ENCODE data around the gene TSPAN33. TPM values are rescaled to one million over a fixed set of nuclear protein-coding genes. Genes with fewer than 3 reads are reported as not detected.

The TSPAN33 gene
- total and polyA plus RNA-seq, 10 of the 15 experiments (the other 5 are each of a cell fraction or from before 2014, with no cell fraction given) = 12.0 to 123 (median 86.3) TPM

GRCh38 chr7:129122751-129123509 lies 21.6 kb upstream of the TSPAN33 start (continued):
- peak; percentile 67; the same call in 1 of the 2 replicates for TF ChIP-seq ASH2L (IDR thresholded peaks at IDR 0.05; ENCODE audit: borderline replicate concordance, low read depth)

GRCh38 chr7:129123510-129123857 lies 21.0 kb upstream of the TSPAN33 start:
- DNase-seq (ENCODE audit: low read depth, low spot score) (no peak), ATAC-seq (no peak), FAIRE-seq (no peak)
- peak overlapping the region; percentile 96 for H3K27ac ChIP-seq (ENCODE audit: control insufficient read depth, insufficient read depth)
- ChIA-PET POLR2A (interaction anchor here (1.6 to 1.8 kb wide), 3 partner anchors 23 to 184 kb away, joined by 5 to 10 read pairs (median 6); no protein-coding TSS in a partner anchor), CTCF (interaction anchor here (1.1 to 3.2 kb wide), 4 partner anchors 11 to 40 kb away, joined by 4 to 12 read pairs (median 6); no protein-coding TSS in a partner anchor), RAD21 (ENCODE audit: unreplicated experiment) (interaction anchor here (1.0 to 2.5 kb wide), 5 partner anchors 14 to 106 kb away, joined by 3 to 23 read pairs (median 14); partner anchors contain the start of gene TSPAN33), SMC1A (ENCODE audit: uncharacterized antibody, unreplicated experiment) (interaction anchor here (0.7 to 3.4 kb wide), 7 partner anchors 14 to 39 kb away, joined by 3 to 28 read pairs (median 7); partner anchors contain the start of gene TSPAN33)
- H3K36me3 ChIP-seq (ENCODE audit: control insufficient read depth in 2 of 2, insufficient read depth in 2 of 2, low read length in 1 of 2) = no peaks in the 10 kb centered on the region
- H2AFZ ChIP-seq (ENCODE audit: control insufficient read depth, low read depth, low read length) = peak overlapping the region; percentile 65
- intact Hi-C loops (cut with micrococcal nuclease; ENCODE audit: unreplicated experiment) = loop anchor here (1.0 to 2.0 kb wide), 3 partner anchors 23 to 43 kb away; no protein-coding TSS in a partner anchor
- in situ Hi-C loops (cut with MboI) = no loop called here
- H3K9me3 ChIP-seq (replicated peaks; ENCODE audit: control insufficient read depth, insufficient read depth, low read length) = peaks cover 22% of the 10 kb centered on the region
- peak overlapping the region; percentile 64 for H3K9ac ChIP-seq (ENCODE audit: control insufficient read depth, insufficient read depth, low read length)
- H3K4me2 ChIP-seq (ENCODE audit: control insufficient read depth, insufficient read depth) = peak overlapping the region; percentile 84
- H3K27me3 ChIP-seq (replicated peaks in 1 of 2; ENCODE audit: control insufficient read depth in 2 of 2, insufficient read depth in 2 of 2, low read length in 1 of 2) = no peaks in the 10 kb centered on the region
- peaks cover 36% of the 10 kb centered on the region for H3K4me1 ChIP-seq (ENCODE audit: control insufficient read depth, insufficient read depth, low read length)
- H4K20me1 ChIP-seq (ENCODE audit: control insufficient read depth, insufficient read depth) = no peaks in the 10 kb centered on the region
- H3K79me2 ChIP-seq (ENCODE audit: control insufficient read depth, insufficient read depth, low read length) = no peaks in the 10 kb centered on the region
- peak overlapping the region; percentile 43 for H3K4me3 ChIP-seq
- 7% methylated on average over 4 of the region's 4 CpGs for WGBS (ENCODE audit: insufficient coverage, insufficient replicate concordance, low lambda C conversion rate, missing lambda C conversion rate)
- BruUV-seq (replicated peaks) = no TSS peak
- TF ChIP-seq NFIC (IDR thresholded peaks at IDR 0.05; ENCODE audit: low read depth, low read length) (no peak), NFYB (IDR thresholded peaks at IDR 0.05; ENCODE audit: insufficient read depth, low read depth, low read length) (peak; percentile 89), RCOR1 (conservative IDR thresholded peaks at IDR 0.05; ENCODE audit: low read depth, low read length) (0 out of 2 replicates have a peak, but pooled peaks have one; percentile 7), ZNF217 (IDR thresholded peaks at IDR 0.05) (peak; percentile 13; the same call in 1 of the 2 replicates), SKIL (IDR thresholded peaks at IDR 0.05; ENCODE audit: low read depth, poor library complexity, severe bottlenecking) (peak; percentile 13), CBX5 (IDR thresholded peaks at IDR 0.05; ENCODE audit: low read depth) (no peak), ZNF622 (IDR thresholded peaks at IDR 0.05) (no peak), ZNF687 (IDR thresholded peaks at IDR 0.05) (no peak), KAT2A (conservative IDR thresholded peaks at IDR 0.05; ENCODE audit: control insufficient read depth, low read depth, low read length) (no peak)
- TF ChIP-seq, protein P1, sequence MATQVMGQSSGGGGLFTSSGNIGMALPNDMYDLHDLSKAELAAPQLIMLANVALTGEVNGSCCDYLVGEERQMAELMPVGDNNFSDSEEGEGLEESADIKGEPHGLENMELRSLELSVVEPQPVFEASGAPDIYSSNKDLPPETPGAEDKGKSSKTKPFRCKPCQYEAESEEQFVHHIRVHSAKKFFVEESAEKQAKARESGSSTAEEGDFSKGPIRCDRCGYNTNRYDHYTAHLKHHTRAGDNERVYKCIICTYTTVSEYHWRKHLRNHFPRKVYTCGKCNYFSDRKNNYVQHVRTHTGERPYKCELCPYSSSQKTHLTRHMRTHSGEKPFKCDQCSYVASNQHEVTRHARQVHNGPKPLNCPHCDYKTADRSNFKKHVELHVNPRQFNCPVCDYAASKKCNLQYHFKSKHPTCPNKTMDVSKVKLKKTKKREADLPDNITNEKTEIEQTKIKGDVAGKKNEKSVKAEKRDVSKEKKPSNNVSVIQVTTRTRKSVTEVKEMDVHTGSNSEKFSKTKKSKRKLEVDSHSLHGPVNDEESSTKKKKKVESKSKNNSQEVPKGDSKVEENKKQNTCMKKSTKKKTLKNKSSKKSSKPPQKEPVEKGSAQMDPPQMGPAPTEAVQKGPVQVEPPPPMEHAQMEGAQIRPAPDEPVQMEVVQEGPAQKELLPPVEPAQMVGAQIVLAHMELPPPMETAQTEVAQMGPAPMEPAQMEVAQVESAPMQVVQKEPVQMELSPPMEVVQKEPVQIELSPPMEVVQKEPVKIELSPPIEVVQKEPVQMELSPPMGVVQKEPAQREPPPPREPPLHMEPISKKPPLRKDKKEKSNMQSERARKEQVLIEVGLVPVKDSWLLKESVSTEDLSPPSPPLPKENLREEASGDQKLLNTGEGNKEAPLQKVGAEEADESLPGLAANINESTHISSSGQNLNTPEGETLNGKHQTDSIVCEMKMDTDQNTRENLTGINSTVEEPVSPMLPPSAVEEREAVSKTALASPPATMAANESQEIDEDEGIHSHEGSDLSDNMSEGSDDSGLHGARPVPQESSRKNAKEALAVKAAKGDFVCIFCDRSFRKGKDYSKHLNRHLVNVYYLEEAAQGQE (IDR thresholded peaks at IDR 0.05; ENCODE audit: low read depth, low read length) = no peak

All from GM12878 (cell line).